Measurements from ENCODE around the gene PLCG2. TPM values are rescaled to one million over a fixed set of nuclear protein-coding genes. Genes with fewer than 3 reads are reported as not detected.

Gene PLCG2
- total RNA-seq, 2 donors from 2014 or later, result 11.6 to 30.9 TPM

DNA sequence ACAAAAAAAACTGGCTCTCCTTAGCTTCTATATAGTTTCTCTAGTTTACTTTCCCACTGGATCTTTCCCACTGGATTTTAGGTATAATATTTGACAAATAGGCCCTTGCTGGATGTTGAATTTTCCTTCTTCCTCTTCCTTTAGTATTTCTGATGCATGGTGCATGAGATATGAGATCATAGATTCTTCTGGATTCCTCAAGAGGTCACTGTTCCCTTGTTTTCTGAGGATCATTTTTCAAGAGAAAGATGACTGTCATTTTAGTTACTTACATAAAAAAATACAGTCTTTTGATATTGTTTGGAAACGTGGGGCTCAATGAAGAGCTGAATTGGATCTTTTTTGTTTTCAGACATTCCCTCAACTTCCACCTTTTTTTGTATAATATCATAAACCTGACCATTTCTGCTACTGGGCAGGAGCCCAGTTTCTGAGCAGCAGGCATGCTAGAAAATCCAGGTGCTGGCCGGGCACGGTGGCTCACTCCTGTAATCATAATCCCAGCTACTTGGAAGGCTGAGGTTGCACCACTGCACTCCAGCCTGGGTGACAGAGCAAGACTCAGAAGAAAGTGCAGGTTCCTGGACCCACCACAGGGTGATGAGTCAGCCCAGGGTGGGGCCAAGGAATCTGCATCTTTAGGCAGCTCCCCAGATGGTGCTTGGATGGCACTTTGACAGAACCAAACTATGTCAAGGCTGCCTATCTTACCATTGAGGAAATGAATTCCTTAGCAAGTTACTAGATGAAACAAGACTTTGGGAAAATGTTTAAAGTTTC, 161.9 kb downstream of the PLCG2 start:
- DNase-seq (ENCODE audit: low spot score), result no peak
- H3K4me3 ChIP-seq, result no peak overlapping the region
- H3K27ac ChIP-seq, result no peak overlapping the region
- no peaks in the 10 kb centered on the region for H3K27me3 ChIP-seq (replicated peaks; ENCODE audit: insufficient read depth)
- H3K9me3 ChIP-seq, result no peaks in the 10 kb centered on the region
- H3K4me1 ChIP-seq (ENCODE audit: control insufficient read depth in 1 of 2, low read depth in 2 of 2), result no peaks in the 10 kb centered on the region
- no peaks in the 10 kb centered on the region for H3K36me3 ChIP-seq
- ATAC-seq (ENCODE audit: insufficient number of reproducible peaks, low FRiP score, low read depth), result no peak
- TF ChIP-seq, protein P1, sequence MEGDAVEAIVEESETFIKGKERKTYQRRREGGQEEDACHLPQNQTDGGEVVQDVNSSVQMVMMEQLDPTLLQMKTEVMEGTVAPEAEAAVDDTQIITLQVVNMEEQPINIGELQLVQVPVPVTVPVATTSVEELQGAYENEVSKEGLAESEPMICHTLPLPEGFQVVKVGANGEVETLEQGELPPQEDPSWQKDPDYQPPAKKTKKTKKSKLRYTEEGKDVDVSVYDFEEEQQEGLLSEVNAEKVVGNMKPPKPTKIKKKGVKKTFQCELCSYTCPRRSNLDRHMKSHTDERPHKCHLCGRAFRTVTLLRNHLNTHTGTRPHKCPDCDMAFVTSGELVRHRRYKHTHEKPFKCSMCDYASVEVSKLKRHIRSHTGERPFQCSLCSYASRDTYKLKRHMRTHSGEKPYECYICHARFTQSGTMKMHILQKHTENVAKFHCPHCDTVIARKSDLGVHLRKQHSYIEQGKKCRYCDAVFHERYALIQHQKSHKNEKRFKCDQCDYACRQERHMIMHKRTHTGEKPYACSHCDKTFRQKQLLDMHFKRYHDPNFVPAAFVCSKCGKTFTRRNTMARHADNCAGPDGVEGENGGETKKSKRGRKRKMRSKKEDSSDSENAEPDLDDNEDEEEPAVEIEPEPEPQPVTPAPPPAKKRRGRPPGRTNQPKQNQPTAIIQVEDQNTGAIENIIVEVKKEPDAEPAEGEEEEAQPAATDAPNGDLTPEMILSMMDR (IDR thresholded peaks at IDR 0.05), result peak; percentile 16

DNA sequence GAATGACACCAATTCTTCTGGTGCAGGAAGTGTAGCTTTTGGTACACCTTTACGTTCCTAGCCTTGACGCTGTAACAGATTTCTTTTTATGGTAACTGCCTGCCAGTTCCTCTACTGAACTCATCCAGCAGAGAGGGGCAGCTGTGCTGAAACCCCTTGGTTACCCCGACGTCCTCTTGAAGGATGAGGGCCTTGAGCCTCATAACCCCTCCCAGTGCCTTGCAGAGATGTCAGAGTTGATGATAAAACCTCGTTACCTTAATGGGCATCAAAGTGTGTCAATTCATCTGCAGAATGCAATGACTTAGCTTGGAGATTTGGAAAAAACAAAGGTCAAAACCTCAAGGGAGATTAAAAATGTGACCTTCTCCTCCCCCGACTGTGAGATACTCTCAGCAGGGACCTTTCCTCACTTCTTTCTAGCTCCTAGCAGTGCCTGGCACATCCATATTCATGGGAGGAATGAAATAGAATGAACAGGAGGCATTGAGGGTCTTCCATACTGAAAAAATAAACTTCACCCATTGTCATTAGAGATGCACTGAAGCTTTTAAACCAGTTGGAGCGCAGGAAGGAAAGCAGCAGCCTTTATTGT, 163.0 kb downstream of the PLCG2 start:
- H3K4me3 ChIP-seq, result no peak overlapping the region
- TF ChIP-seq, protein P1 (IDR thresholded peaks at IDR 0.05), result no peak
- H3K27me3 ChIP-seq (replicated peaks; ENCODE audit: insufficient read depth), result no peaks in the 10 kb centered on the region
- H3K4me1 ChIP-seq (ENCODE audit: control insufficient read depth in 1 of 2, low read depth in 2 of 2), result no peaks in the 10 kb centered on the region
- DNase-seq (ENCODE audit: low spot score), result no peak
- no peaks in the 10 kb centered on the region for H3K9me3 ChIP-seq
- ATAC-seq (ENCODE audit: insufficient number of reproducible peaks, low FRiP score, low read depth), result no peak
- H3K36me3 ChIP-seq, result no peaks in the 10 kb centered on the region
- H3K27ac ChIP-seq, result no peak overlapping the region

DNA sequence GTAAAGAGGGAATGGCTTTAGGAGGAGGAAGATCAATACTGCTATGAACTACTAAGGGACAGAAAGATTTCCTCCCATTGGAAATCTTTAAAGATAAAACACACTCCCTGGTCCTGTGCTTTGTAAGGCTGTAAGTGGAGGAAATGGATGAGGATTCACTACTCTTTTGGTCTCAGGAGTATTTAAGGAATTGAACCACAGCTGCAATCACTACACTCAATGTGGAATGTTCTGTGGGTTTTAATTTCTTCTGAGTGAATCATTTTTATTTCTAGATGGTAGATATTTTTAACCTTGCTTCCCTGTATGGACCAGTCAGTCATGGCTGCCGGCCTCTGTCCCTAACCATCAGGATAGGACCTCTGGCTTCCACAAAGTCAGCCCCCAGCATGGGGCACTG, 166.6 kb downstream of the PLCG2 start:
- Histone ChIP-seq H3K36me3 (no peaks in the 10 kb centered on the region), H3K27ac (no peak overlapping the region), H3K4me1 (ENCODE audit: control insufficient read depth in 1 of 2, low read depth in 2 of 2) (no peaks in the 10 kb centered on the region), H3K4me3 (no peak overlapping the region), H3K27me3 (replicated peaks; ENCODE audit: insufficient read depth) (no peaks in the 10 kb centered on the region), H3K9me3 (no peaks in the 10 kb centered on the region)
- DNase-seq (ENCODE audit: low spot score) (no peak), ATAC-seq (ENCODE audit: insufficient number of reproducible peaks, low FRiP score, low read depth) (no peak)
- TF ChIP-seq, protein P1 (IDR thresholded peaks at IDR 0.05), result no peak

DNA sequence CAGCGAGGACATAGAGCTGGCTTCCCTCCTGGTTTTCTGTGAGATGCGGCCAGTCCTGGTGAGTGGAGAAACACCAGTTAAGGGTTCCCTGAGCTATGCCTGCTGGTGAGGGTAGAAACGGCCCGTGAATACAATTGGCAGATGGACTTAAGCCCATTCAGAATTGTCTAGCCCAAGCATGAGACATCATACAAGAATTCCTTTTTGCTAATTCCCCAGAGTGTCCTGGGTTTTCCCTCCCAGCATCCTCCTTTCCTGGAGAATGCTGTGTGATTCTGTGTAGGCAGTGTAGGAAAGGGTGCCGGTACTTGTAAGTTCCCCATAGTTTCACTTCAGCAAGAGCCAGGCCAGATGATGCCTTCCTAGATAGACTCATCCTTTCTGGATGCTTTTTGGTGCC, 167.1 kb downstream of the PLCG2 start:
- TF ChIP-seq, protein P1 (IDR thresholded peaks at IDR 0.05), result no peak
- no peak for DNase-seq (ENCODE audit: low spot score)
- Histone ChIP-seq H3K27ac (no peak overlapping the region), H3K4me1 (ENCODE audit: control insufficient read depth in 1 of 2, low read depth in 2 of 2) (no peaks in the 10 kb centered on the region), H3K36me3 (no peaks in the 10 kb centered on the region), H3K9me3 (no peaks in the 10 kb centered on the region), H3K4me3 (no peak overlapping the region), H3K27me3 (replicated peaks; ENCODE audit: insufficient read depth) (no peaks in the 10 kb centered on the region)
- ATAC-seq (ENCODE audit: insufficient number of reproducible peaks, low FRiP score, low read depth), result no peak

DNA sequence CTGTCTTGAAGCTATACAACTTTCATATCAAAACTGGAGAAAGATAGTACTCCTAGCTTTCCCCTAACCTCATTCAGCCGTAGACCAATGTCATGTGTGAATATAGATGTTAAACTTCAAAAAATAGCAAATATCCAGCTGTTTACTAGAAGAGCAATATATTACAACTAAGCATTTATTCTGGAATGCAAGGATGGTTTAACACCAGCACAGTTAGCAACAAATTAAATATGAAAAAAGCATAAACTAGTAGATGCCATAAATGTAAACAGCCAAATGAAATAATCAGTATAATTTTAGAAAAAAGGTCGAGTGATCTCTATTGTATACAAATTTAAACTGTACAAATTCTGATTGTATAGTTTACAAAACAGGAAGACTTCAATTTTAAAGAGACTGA, 172.5 kb downstream of the PLCG2 start:
- no peak overlapping the region for H3K27ac ChIP-seq
- no peak overlapping the region for H3K4me3 ChIP-seq
- no peak for DNase-seq (ENCODE audit: low spot score)
- TF ChIP-seq, protein P1 (IDR thresholded peaks at IDR 0.05), result no peak
- peaks cover 3% of the 10 kb centered on the region for H3K9me3 ChIP-seq
- no peaks in the 10 kb centered on the region for H3K27me3 ChIP-seq (replicated peaks; ENCODE audit: insufficient read depth)
- no peak for ATAC-seq (ENCODE audit: insufficient number of reproducible peaks, low FRiP score, low read depth)
- no peaks in the 10 kb centered on the region for H3K36me3 ChIP-seq
- H3K4me1 ChIP-seq (ENCODE audit: control insufficient read depth in 1 of 2, low read depth in 2 of 2), result no peaks in the 10 kb centered on the region
